Neural cell (in vitro differentiated cells): ENCODE results near the gene PCLAF. TPM values are rescaled to one million over a fixed set of nuclear protein-coding genes. Genes with fewer than 3 reads are reported as not detected.

Experiments used
- H2AFZ ChIP-seq: fragments of 200-600, 300-800 bp; sonication (generic), shearing (Covaris generic); 2 replicates; pipeline ENCODE4 v1.6.0; 2014; ENCODE audit warnings: low read depth, mild to moderate bottlenecking, antibody characterized with exemption, low read length, moderate library complexity
- H3F3A ChIP-seq: fragments of 200-600 bp; shearing (Covaris generic); 2 replicates; pipeline ENCODE4 v1.6.1; 2016; ENCODE audit warnings: mild to moderate bottlenecking, moderate library complexity, mixed read lengths, antibody characterized with exemption, low read length; ENCODE audit not compliant: insufficient read depth, poor library complexity, severe bottlenecking
- H3K27ac ChIP-seq: fragments of 200-600, 300-800 bp; sonication (generic), shearing (Covaris generic); 2 replicates; pipeline ENCODE4 v1.5.1; 2014; ENCODE audit warnings: mild to moderate bottlenecking, low read length, moderate library complexity
- H3K27me3 ChIP-seq: fragments of 300-800, 200-600 bp; sonication (generic), shearing (Covaris generic); 2 replicates; pipeline ENCODE4 v1.6.0; 2014; ENCODE audit warnings: mild to moderate bottlenecking, low read depth, low read length, moderate library complexity; ENCODE audit not compliant: insufficient read depth
- H3K36me3 ChIP-seq: fragments of 300-800, 200-600 bp; sonication (generic), shearing (Covaris generic); 2 replicates; pipeline ENCODE4 v1.5.1; 2014; ENCODE audit warnings: mild to moderate bottlenecking, antibody characterized with exemption, low read length, moderate library complexity; ENCODE audit not compliant: insufficient read depth
- H3K4me2 ChIP-seq: fragments of 300-800, 200-600 bp; sonication (generic), shearing (Covaris generic); 2 replicates; pipeline ENCODE4 v1.6.0; 2014; ENCODE audit warnings: mild to moderate bottlenecking, low read length
- H3K4me3 ChIP-seq: fragments of 300-800, 200-600 bp; sonication (generic), shearing (Covaris generic); 2 replicates; pipeline ENCODE4 v1.5.1; 2014; ENCODE audit warnings: mild to moderate bottlenecking, low read length, moderate library complexity
- H3K79me2 ChIP-seq: fragments of 200-600 bp; shearing (Covaris generic); replicated peaks from 2 replicates; pipeline ENCODE4 v1.6.0; 2014; ENCODE audit warnings: mild to moderate bottlenecking, low read length, moderate library complexity; ENCODE audit not compliant: insufficient read depth
- H3K9ac ChIP-seq: fragments of 300-800, 200-600 bp; sonication (generic), shearing (Covaris generic); 2 replicates; pipeline ENCODE4 v1.6.1; 2016; ENCODE audit warnings: mild to moderate bottlenecking, low read length, mixed read lengths
- H3K9me2 ChIP-seq: fragments of 200-600 bp; shearing (Covaris generic); 2 replicates; pipeline ENCODE4 v1.6.1; 2016; ENCODE audit warnings: mild to moderate bottlenecking, low read length, mixed read lengths; ENCODE audit not compliant: insufficient read depth
- H3K9me3 ChIP-seq: fragments of 200-600, 300-800 bp; sonication (generic), shearing (Covaris generic); 2 replicates; pipeline ENCODE4 v1.6.1; 2016; ENCODE audit warnings: mild to moderate bottlenecking, mixed run types, low read length, moderate library complexity, mixed read lengths
- H4K20me1 ChIP-seq: fragments of 200-600 bp; shearing (Covaris generic); 2 replicates; pipeline ENCODE4 v1.6.1; 2016; ENCODE audit warnings: mild to moderate bottlenecking, mixed run types; ENCODE audit not compliant: insufficient read depth
- EP300 ChIP-seq: fragments of 450-650 bp; conservative IDR thresholded peaks from 2 replicates; pipeline ENCODE4 v1.6.1; 2014; ENCODE audit warnings: antibody characterized with exemption, mild to moderate bottlenecking, moderate library complexity; ENCODE audit not compliant: poor library complexity, severe bottlenecking
- EZH2 ChIP-seq: fragments of 200-600, 300-800 bp; shearing (Covaris generic), sonication (generic); IDR thresholded peaks from 2 replicates; pipeline ENCODE4 v1.6.1; 2014; ENCODE audit warnings: antibody characterized with exemption, low read length, borderline replicate concordance, mild to moderate bottlenecking; ENCODE audit not compliant: insufficient read depth, poor library complexity, severe bottlenecking
- MXI1 ChIP-seq: fragments of 450-650 bp; conservative IDR thresholded peaks from 2 replicates; pipeline ENCODE4 v1.6.1; 2014; ENCODE audit warnings: antibody characterized with exemption, mild to moderate bottlenecking; ENCODE audit not compliant: poor library complexity, severe bottlenecking
- POLR2AphosphoS5 ChIP-seq: IDR thresholded peaks from 2 replicates; pipeline ENCODE4 v1.6.1; 2012
- RAD21 ChIP-seq: fragments of 450-650 bp; conservative IDR thresholded peaks from 2 replicates; pipeline ENCODE4 v1.6.1; 2014; ENCODE audit warnings: antibody characterized with exemption, mild to moderate bottlenecking, moderate library complexity
- REST ChIP-seq: IDR thresholded peaks from 2 replicates; pipeline ENCODE4 v1.6.1; 2012; ENCODE audit warnings: borderline replicate concordance
- SMC3 ChIP-seq: fragments of 450-650 bp; conservative IDR thresholded peaks from 2 replicates; pipeline ENCODE4 v1.6.1; 2014; ENCODE audit warnings: antibody characterized with exemption, mild to moderate bottlenecking, moderate library complexity; ENCODE audit not compliant: poor library complexity
- TAF1 ChIP-seq: IDR thresholded peaks from 2 replicates; pipeline ENCODE4 v1.6.1; 2012; ENCODE audit warnings: low read depth
- polyA plus RNA-seq: library from polyadenylated mRNA; depleted of rRNA; stranded (reverse); fragments of >200 nt; gene quantifications from 2 replicates; pipeline ENCODE4 v1.2.3, GENCODE V29; 2014
- TF ChIP-seq, protein P1 (sequence below): fragments of 450-650 bp; IDR thresholded peaks from 2 replicates; pipeline ENCODE4 v1.5.1; 2014; ENCODE audit warnings: antibody characterized with exemption, mild to moderate bottlenecking, moderate library complexity; ENCODE audit not compliant: poor library complexity, severe bottlenecking

The PCLAF gene
- polyA plus RNA-seq, 1 donor from 2014 or later = 10.8 TPM

DNA sequence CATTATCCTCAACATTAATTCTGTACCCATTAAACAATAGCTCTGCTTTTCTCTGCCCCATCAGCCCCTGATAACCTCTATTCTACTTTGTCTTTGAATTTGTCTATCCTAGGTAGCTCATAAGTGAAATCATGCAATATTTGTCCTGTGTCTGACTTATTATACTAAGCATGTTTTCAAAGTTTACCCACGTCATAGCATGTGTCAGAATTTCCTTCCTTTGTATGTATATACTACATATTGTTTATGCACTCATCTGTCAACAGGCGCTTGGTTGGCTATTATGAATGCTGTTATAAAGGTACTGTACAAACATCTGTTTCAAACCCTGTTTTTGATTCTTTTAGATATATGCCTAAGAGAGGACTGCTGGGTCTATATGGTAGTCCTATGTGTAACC, 43.5 kb downstream of the PCLAF start:
- Histone ChIP-seq H2AFZ (no peak overlapping the region), H3K79me2 (no peaks in the 10 kb centered on the region), H3K27me3 (no peaks in the 10 kb centered on the region), H3K9ac (no peak overlapping the region), H3K9me3 (no peaks in the 10 kb centered on the region), H3K27ac (no peak overlapping the region), H3F3A (no peaks in the 10 kb centered on the region), H3K4me3 (no peak overlapping the region), H4K20me1 (no peaks in the 10 kb centered on the region), H3K36me3 (no peaks in the 10 kb centered on the region), H3K4me2 (no peak overlapping the region), H3K9me2 (no peaks in the 10 kb centered on the region)
- TF ChIP-seq RAD21 (no peak), SMC3 (no peak), REST (no peak), EP300 (no peak), EZH2 (no peak), TAF1 (no peak), POLR2AphosphoS5 (no peak), MXI1 (no peak)
- TF ChIP-seq, protein P1, sequence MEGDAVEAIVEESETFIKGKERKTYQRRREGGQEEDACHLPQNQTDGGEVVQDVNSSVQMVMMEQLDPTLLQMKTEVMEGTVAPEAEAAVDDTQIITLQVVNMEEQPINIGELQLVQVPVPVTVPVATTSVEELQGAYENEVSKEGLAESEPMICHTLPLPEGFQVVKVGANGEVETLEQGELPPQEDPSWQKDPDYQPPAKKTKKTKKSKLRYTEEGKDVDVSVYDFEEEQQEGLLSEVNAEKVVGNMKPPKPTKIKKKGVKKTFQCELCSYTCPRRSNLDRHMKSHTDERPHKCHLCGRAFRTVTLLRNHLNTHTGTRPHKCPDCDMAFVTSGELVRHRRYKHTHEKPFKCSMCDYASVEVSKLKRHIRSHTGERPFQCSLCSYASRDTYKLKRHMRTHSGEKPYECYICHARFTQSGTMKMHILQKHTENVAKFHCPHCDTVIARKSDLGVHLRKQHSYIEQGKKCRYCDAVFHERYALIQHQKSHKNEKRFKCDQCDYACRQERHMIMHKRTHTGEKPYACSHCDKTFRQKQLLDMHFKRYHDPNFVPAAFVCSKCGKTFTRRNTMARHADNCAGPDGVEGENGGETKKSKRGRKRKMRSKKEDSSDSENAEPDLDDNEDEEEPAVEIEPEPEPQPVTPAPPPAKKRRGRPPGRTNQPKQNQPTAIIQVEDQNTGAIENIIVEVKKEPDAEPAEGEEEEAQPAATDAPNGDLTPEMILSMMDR = no peak

DNA sequence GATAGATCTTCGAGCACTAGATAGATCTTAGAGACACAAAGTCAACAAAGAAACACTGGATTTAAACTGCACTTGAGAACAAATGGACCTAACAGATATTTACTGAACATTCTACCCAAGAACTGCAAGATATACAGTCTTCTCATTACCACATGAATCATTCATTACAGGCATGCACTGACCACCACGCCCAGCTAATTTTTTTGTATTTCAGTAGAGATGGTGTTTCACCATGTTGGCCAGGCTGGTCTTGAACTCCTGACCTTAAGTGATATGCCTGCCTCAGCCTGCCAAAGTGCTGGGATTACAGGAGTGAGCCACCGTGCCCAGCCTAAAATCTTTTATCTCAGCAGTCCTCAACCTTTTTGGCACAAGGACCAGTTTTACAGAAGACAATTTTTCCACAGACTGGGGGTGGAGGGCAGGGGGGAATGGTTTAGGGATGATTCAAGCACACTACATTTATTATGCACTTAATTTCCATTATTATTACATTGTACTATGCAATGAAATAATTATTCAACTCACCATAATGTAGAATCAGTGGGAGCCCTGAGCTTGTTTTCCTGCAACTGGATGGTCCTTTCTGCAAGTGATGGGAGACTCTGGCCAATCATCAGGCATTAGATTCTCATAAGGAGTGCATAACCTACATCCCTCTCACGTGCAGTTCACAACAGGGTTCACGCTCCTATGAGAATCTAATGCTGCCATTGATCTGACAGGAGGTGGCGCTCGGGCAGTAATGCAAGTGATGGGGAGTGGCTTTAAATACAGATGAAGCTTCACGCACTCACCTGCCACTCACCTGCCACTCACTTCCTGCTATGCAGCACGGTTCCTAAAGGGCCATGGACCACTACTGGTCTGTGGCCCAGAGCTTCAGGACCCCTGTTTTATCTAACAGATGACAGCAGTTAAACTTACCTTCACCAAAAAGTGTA, 47.0 kb downstream of the PCLAF start:
- no peak overlapping the region for H2AFZ ChIP-seq
- no peak overlapping the region for H3K4me2 ChIP-seq
- H3K9me2 ChIP-seq = no peaks in the 10 kb centered on the region
- H3K27me3 ChIP-seq = no peaks in the 10 kb centered on the region
- no peaks in the 10 kb centered on the region for H3K79me2 ChIP-seq
- no peaks in the 10 kb centered on the region for H4K20me1 ChIP-seq
- H3K27ac ChIP-seq = no peak overlapping the region
- H3K4me3 ChIP-seq = no peak overlapping the region
- H3K9ac ChIP-seq = no peak overlapping the region
- H3K9me3 ChIP-seq = no peaks in the 10 kb centered on the region
- TF ChIP-seq EP300 (peak; percentile 48), RAD21 (no peak), SMC3 (peak; percentile 15), POLR2AphosphoS5 (no peak), REST (no peak), EZH2 (no peak), MXI1 (no peak), TAF1 (no peak)
- TF ChIP-seq, protein P1 = peak; percentile 26
- H3K36me3 ChIP-seq = no peaks in the 10 kb centered on the region
- H3F3A ChIP-seq = no peaks in the 10 kb centered on the region
